Measurements from ENCODE around the gene DNAJC2.
A peak's percentile ranks its signal among the peaks of the same experiment; 100 is the strongest.
"Not testable (repeated sequence)": the region's sequence is repeated elsewhere in the genome, so short reads cannot be mapped to it uniquely, and the experiment has no call there.

DNA sequence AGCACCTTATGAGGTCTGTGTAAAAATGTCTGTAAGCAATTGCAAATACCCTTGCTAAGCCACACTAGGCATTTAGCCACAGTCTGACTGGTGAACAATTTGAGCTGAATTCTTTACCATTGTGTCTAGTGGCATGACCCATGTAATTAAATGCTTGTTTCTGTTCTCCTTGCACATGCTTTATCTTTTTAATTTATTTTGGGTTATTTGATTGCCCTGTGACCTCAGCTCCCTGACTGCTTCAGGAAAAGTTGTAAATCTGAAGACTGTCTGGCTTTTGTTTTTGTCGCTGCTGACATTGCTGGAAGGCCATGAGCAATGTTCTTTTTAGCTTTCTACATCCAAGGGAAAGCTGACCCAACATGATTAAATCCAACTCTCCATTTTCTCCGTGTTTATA is 78.3 kb downstream of the DNAJC2 start:
- not testable (repeated sequence) for TF ChIP-seq ARNTL (CRISPR knock-in tag; IDR thresholded peaks at IDR 0.05; ENCODE audit: borderline replicate concordance, low read depth); ZNF8 (CRISPR knock-in tag; IDR thresholded peaks at IDR 0.05); ESRRG (CRISPR knock-in tag; IDR thresholded peaks at IDR 0.05); GLIS3 (CRISPR knock-in tag; IDR thresholded peaks at IDR 0.05); ZNF565 (CRISPR knock-in tag; conservative IDR thresholded peaks at IDR 0.05; ENCODE audit: low read depth); ZFP30 (CRISPR knock-in tag; IDR thresholded peaks at IDR 0.05); ZNF70 (CRISPR knock-in tag; IDR thresholded peaks at IDR 0.05)
- TF ChIP-seq, protein P1, sequence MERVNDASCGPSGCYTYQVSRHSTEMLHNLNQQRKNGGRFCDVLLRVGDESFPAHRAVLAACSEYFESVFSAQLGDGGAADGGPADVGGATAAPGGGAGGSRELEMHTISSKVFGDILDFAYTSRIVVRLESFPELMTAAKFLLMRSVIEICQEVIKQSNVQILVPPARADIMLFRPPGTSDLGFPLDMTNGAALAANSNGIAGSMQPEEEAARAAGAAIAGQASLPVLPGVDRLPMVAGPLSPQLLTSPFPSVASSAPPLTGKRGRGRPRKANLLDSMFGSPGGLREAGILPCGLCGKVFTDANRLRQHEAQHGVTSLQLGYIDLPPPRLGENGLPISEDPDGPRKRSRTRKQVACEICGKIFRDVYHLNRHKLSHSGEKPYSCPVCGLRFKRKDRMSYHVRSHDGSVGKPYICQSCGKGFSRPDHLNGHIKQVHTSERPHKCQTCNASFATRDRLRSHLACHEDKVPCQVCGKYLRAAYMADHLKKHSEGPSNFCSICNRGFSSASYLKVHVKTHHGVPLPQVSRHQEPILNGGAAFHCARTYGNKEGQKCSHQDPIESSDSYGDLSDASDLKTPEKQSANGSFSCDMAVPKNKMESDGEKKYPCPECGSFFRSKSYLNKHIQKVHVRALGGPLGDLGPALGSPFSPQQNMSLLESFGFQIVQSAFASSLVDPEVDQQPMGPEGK (CRISPR knock-in tag; IDR thresholded peaks at IDR 0.05; ENCODE audit: borderline replicate concordance): not testable (repeated sequence)
- TF ChIP-seq, protein P2, sequence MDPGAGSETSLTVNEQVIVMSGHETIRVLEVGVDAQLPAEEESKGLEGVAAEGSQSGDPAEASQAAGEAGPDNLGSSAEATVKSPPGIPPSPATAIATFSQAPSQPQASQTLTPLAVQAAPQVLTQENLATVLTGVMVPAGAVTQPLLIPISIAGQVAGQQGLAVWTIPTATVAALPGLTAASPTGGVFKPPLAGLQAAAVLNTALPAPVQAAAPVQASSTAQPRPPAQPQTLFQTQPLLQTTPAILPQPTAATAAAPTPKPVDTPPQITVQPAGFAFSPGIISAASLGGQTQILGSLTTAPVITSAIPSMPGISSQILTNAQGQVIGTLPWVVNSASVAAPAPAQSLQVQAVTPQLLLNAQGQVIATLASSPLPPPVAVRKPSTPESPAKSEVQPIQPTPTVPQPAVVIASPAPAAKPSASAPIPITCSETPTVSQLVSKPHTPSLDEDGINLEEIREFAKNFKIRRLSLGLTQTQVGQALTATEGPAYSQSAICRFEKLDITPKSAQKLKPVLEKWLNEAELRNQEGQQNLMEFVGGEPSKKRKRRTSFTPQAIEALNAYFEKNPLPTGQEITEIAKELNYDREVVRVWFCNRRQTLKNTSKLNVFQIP (CRISPR knock-in tag; IDR thresholded peaks at IDR 0.05; ENCODE audit: borderline replicate concordance, low read depth): not testable (repeated sequence)
- TF ChIP-seq, protein P3, sequence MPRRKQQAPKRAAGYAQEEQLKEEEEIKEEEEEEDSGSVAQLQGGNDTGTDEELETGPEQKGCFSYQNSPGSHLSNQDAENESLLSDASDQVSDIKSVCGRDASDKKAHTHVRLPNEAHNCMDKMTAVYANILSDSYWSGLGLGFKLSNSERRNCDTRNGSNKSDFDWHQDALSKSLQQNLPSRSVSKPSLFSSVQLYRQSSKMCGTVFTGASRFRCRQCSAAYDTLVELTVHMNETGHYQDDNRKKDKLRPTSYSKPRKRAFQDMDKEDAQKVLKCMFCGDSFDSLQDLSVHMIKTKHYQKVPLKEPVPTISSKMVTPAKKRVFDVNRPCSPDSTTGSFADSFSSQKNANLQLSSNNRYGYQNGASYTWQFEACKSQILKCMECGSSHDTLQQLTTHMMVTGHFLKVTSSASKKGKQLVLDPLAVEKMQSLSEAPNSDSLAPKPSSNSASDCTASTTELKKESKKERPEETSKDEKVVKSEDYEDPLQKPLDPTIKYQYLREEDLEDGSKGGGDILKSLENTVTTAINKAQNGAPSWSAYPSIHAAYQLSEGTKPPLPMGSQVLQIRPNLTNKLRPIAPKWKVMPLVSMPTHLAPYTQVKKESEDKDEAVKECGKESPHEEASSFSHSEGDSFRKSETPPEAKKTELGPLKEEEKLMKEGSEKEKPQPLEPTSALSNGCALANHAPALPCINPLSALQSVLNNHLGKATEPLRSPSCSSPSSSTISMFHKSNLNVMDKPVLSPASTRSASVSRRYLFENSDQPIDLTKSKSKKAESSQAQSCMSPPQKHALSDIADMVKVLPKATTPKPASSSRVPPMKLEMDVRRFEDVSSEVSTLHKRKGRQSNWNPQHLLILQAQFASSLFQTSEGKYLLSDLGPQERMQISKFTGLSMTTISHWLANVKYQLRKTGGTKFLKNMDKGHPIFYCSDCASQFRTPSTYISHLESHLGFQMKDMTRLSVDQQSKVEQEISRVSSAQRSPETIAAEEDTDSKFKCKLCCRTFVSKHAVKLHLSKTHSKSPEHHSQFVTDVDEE (CRISPR knock-in tag; IDR thresholded peaks at IDR 0.05): peak; percentile 63; the same call in 1 of the 2 replicates
- TF ChIP-seq ZFP3 (CRISPR knock-in tag; IDR thresholded peaks at IDR 0.05): 0 out of 2 replicates have a peak, but pooled peaks have one; percentile 48
